T-cell (primary cell): Measurements from ENCODE around the gene SIK2. TPM values are rescaled to one million over a fixed set of nuclear protein-coding genes. Genes with fewer than 3 reads are reported as not detected.

Source experiments
- ATAC-seq, 4 experiments: fragments of 200-7000 bp in 3 of 4; fragments of 150-1000 bp in 1 of 4; cut with Tn5 transposase; replicated peaks in 1 of 4; 1 replicate in 3 of 4; 2 replicates in 1 of 4; pipeline ENCODE4 v1.10.0; 2021; ENCODE audit warnings: moderate library complexity in 3 of 4, mild to moderate bottlenecking in 2 of 4, moderate number of reproducible peaks in 1 of 4
- CTCF ChIA-PET, 2 donors: fragments of 300-600 bp; sonication (Branson Sonifier 250); formaldehyde crosslinking; loops; one replicate each; lab custom pipeline; 2022; ENCODE audit warnings: antibody characterized with exemption in 2 of 2; lab: Charles Lee
- POLR2A ChIA-PET, 2 donors: fragments of 300-600 bp; sonication (Branson Sonifier 250); formaldehyde crosslinking; loops; one replicate each; lab custom pipeline; 2022; ENCODE audit warnings: antibody characterized with exemption in 2 of 2; lab: Charles Lee
- DNase-seq, 35 experiments: peaks; one replicate each; pipeline versions ENCODE4 v3.0.0 to v3.0.0-alpha.2; 2013 to 2023
- H3K27ac ChIP-seq: one replicate; pipeline ENCODE4 v1.5.1; 2013; ENCODE audit warnings: low read length
- H3K27me3 ChIP-seq, 2 experiments: replicated peaks in 1 of 2; 1 replicate in 1 of 2; 2 replicates in 1 of 2; pipeline versions ENCODE4 v1.6.1 to v1.7.0; 2013; ENCODE audit warnings: low read length in 1 of 2, mixed read lengths in 1 of 2; ENCODE audit not compliant: control insufficient read depth in 2 of 2, insufficient read depth in 2 of 2; ENCODE audit errors: extremely low read depth in 1 of 2
- H3K36me3 ChIP-seq, 2 donors: 1 replicate in 1 of 2; 2 replicates in 1 of 2; pipeline versions ENCODE4 v1.6.1 to v1.7.0; 2013; ENCODE audit warnings: low read length in 1 of 2; ENCODE audit not compliant: control insufficient read depth in 2 of 2, insufficient read depth in 1 of 2; ENCODE audit errors: extremely low read depth in 1 of 2
- H3K4me1 ChIP-seq, 2 experiments: 1 replicate in 1 of 2; 2 replicates in 1 of 2; pipeline versions ENCODE4 v1.6.1 to v1.7.0; 2013; ENCODE audit warnings: low read length in 2 of 2, mixed read lengths in 1 of 2; ENCODE audit not compliant: insufficient read depth in 2 of 2, control insufficient read depth in 1 of 2; ENCODE audit errors: extremely low read depth in 1 of 2
- H3K4me3 ChIP-seq, 2 donors: 1 replicate in 1 of 2; 2 replicates in 1 of 2; pipeline versions ENCODE4 v1.5.1 to v1.7.0; 2013; ENCODE audit warnings: mild to moderate bottlenecking in 2 of 2, low read length in 1 of 2, moderate library complexity in 1 of 2; ENCODE audit not compliant: control insufficient read depth in 1 of 2; ENCODE audit errors: extremely low read depth in 1 of 2
- H3K9me3 ChIP-seq: 2 replicates; pipeline ENCODE4 v1.7.0; 2013
- H3K27ac Mint-ChIP-seq, 2 donors: one replicate each; pipeline ENCODE4 v1.8.0; 2020 to 2021; ENCODE audit warnings: mild to moderate bottlenecking in 2 of 2, mixed read lengths in 2 of 2
- H3K27me3 Mint-ChIP-seq, 2 donors: one replicate each; pipeline ENCODE4 v1.8.0; 2021 to 2022; ENCODE audit warnings: mixed read lengths in 2 of 2
- H3K36me3 Mint-ChIP-seq: one replicate; pipeline ENCODE4 v1.8.0; 2021; ENCODE audit warnings: mixed read lengths
- H3K4me1 Mint-ChIP-seq, 3 donors: one replicate each; pipeline ENCODE4 v1.8.0; 2020 to 2022; ENCODE audit warnings: mixed read lengths in 3 of 3, mild to moderate bottlenecking in 1 of 3
- H3K4me3 Mint-ChIP-seq, 3 donors: one replicate each; pipeline ENCODE4 v1.8.0; 2020 to 2022; ENCODE audit warnings: mild to moderate bottlenecking in 3 of 3, mixed read lengths in 3 of 3, moderate library complexity in 3 of 3
- H3K9me3 Mint-ChIP-seq, 3 donors: one replicate each; pipeline ENCODE4 v1.8.0; 2020 to 2022; ENCODE audit warnings: mixed read lengths in 3 of 3
- WGBS: methylation state at CpG from one replicate; pipeline ENCODE4 v1.1.5; 2013; ENCODE audit warnings: missing lambda C conversion rate; ENCODE audit not compliant: insufficient coverage; 5-methylcytosine and 5-hydroxymethylcytosine counted together
- total RNA-seq, 35 experiments: library from RNA in 6 of 35; stranded (reverse) in 6 of 35; fragments of 120-200 nt in 1 of 35; gene quantifications; one replicate each; pipeline versions ENCODE4 v1.2.1 to v1.2.4 and lab custom pipeline; 2013 to 2026

The SIK2 gene
- total RNA-seq, 5 donors from 2014 or later (not counting 1 experiment from before 2014, with no cell fraction given) = 6.0 to 11.4 (median 9.1) TPM

- H3K27me3 ChIP-seq = no peaks in the 10 kb centered on the region
- DNase-seq = no peak
- POLR2A ChIA-PET = no interaction called here
- H3K4me3 ChIP-seq = no peak overlapping the region
- H3K36me3 Mint-ChIP-seq = peaks cover 50% of the 10 kb centered on the region
- H3K9me3 ChIP-seq = no peaks in the 10 kb centered on the region
- H3K9me3 Mint-ChIP-seq = peaks cover 0 to 8% (median 0%) of the 10 kb centered on the region in 3 donors
- H3K27ac ChIP-seq = no peak overlapping the region
- no peak for ATAC-seq
- no peaks in the 10 kb centered on the region for H3K27me3 Mint-ChIP-seq
- no peak overlapping the region for H3K27ac Mint-ChIP-seq
- H3K4me3 Mint-ChIP-seq = no peak overlapping the region
- peaks cover 0 to 7% of the 10 kb centered on the region in 2 donors for H3K36me3 ChIP-seq
- 100% methylated on average over 3 of the region's 4 CpGs for WGBS
- peaks cover 0 to 13% (median 0%) of the 10 kb centered on the region in 3 donors for H3K4me1 Mint-ChIP-seq
- H3K4me1 ChIP-seq = no peaks in the 10 kb centered on the region
- CTCF ChIA-PET = interaction anchor here in 1 of 2 donors (0.6 kb wide), 1 partner anchor 31 kb away, joined by 3 read pairs; no protein-coding TSS in a partner anchor
These were observed 21.3 kb downstream of the SIK2 start for GRCh38 chr11:111623527-111624030.

GRCh38 chr11:111624608-111625007, 22.4 kb downstream of the SIK2 start:
- Mint-ChIP-seq H3K4me3 (no peak overlapping the region), H3K36me3 (peaks cover 53% of the 10 kb centered on the region), H3K27ac (no peak overlapping the region), H3K9me3 (peaks cover 0 to 8% (median 0%) of the 10 kb centered on the region in 3 donors), H3K4me1 (peaks cover 0 to 13% (median 0%) of the 10 kb centered on the region in 3 donors), H3K27me3 (no peaks in the 10 kb centered on the region)
- no peaks in the 10 kb centered on the region for H3K4me1 ChIP-seq
- H3K36me3 ChIP-seq = peaks cover 0 to 10% of the 10 kb centered on the region in 2 donors
- DNase-seq = no peak
- WGBS = 100% methylated on average over 2 of the region's 2 CpGs
- no peaks in the 10 kb centered on the region for H3K9me3 ChIP-seq
- no peak for ATAC-seq
- H3K4me3 ChIP-seq = no peak overlapping the region
- no peaks in the 10 kb centered on the region for H3K27me3 ChIP-seq
- H3K27ac ChIP-seq = no peak overlapping the region
- ChIA-PET CTCF (no interaction called here), POLR2A (no interaction called here)

GRCh38 chr11:111627591-111627990, 25.3 kb downstream of the SIK2 start:
- WGBS = no CpG with 5 or more reads among the region's 1 CpG
- Mint-ChIP-seq H3K27ac (no peak overlapping the region), H3K4me1 (peaks cover 0 to 13% (median 2%) of the 10 kb centered on the region in 3 donors), H3K36me3 (peaks cover 41% of the 10 kb centered on the region), H3K27me3 (no peaks in the 10 kb centered on the region), H3K9me3 (peaks cover 0 to 6% (median 0%) of the 10 kb centered on the region in 3 donors), H3K4me3 (no peak overlapping the region)
- Histone ChIP-seq H3K36me3 (peaks cover 0 to 8% of the 10 kb centered on the region in 2 donors), H3K27me3 (no peaks in the 10 kb centered on the region), H3K9me3 (no peaks in the 10 kb centered on the region), H3K4me3 (no peak overlapping the region), H3K4me1 (peaks cover 0 to 2% of the 10 kb centered on the region in 2 experiments), H3K27ac (no peak overlapping the region)
- CTCF ChIA-PET = no interaction called here
- POLR2A ChIA-PET = no interaction called here
- ATAC-seq (no peak), DNase-seq (no peak)

- ChIA-PET POLR2A (no interaction called here), CTCF (no interaction called here)
- Histone ChIP-seq H3K36me3 (peaks cover 0 to 6% of the 10 kb centered on the region in 2 donors), H3K27me3 (no peaks in the 10 kb centered on the region), H3K4me1 (peaks cover 0 to 4% of the 10 kb centered on the region in 2 experiments), H3K4me3 (no peak overlapping the region), H3K27ac (no peak overlapping the region), H3K9me3 (no peaks in the 10 kb centered on the region)
- Mint-ChIP-seq H3K9me3 (no peaks in the 10 kb centered on the region), H3K36me3 (peaks cover 26% of the 10 kb centered on the region), H3K27ac (no peak overlapping the region), H3K4me3 (no peak overlapping the region), H3K4me1 (peaks cover 13 to 22% (median 18%) of the 10 kb centered on the region in 3 donors), H3K27me3 (no peaks in the 10 kb centered on the region)
- DNase-seq = no peak
- no peak for ATAC-seq
- no CpG with 5 or more reads among the region's 2 CpGs for WGBS
These were observed 27.2 kb downstream of the SIK2 start for GRCh38 chr11:111629499-111629898.

GRCh38 chr11:111631024-111631665, 28.9 kb downstream of the SIK2 start:
- Mint-ChIP-seq H3K4me1 (peaks cover 21 to 24% (median 23%) of the 10 kb centered on the region in 3 donors), H3K27me3 (no peaks in the 10 kb centered on the region), H3K9me3 (no peaks in the 10 kb centered on the region), H3K36me3 (peaks cover 15% of the 10 kb centered on the region), H3K4me3 (no peak overlapping the region), H3K27ac (no peak overlapping the region)
- no peaks in the 10 kb centered on the region for H3K9me3 ChIP-seq
- CTCF ChIA-PET = interaction anchor here (0.5 to 0.6 kb wide), 2 partner anchors 12 to 18 kb away, joined by 4 read pairs; no protein-coding TSS in a partner anchor
- H3K36me3 ChIP-seq = peaks cover 0 to 3% of the 10 kb centered on the region in 2 donors
- POLR2A ChIA-PET = interaction anchor here in 1 of 2 donors (0.5 kb wide), 1 partner anchor 27 kb away, joined by 6 read pairs; no protein-coding TSS in a partner anchor
- DNase-seq = no peak
- no peak overlapping the region for H3K4me3 ChIP-seq
- ATAC-seq = no peak
- no peaks in the 10 kb centered on the region for H3K27me3 ChIP-seq
- H3K4me1 ChIP-seq = peaks cover 0 to 4% of the 10 kb centered on the region in 2 experiments
- H3K27ac ChIP-seq = peak overlapping the region; percentile 25

- H3K9me3 Mint-ChIP-seq = no peaks in the 10 kb centered on the region
- peaks cover 0 to 3% of the 10 kb centered on the region in 2 donors for H3K36me3 ChIP-seq
- CTCF ChIA-PET = interaction anchor here in 1 of 2 donors (0.5 kb wide), 1 partner anchor 12 kb away, joined by 4 read pairs; no protein-coding TSS in a partner anchor
These were observed 29.4 kb downstream of the SIK2 start for GRCh38 chr11:111631666-111632039.

More at GRCh38 chr11:111631666-111632039, 29.4 kb downstream of the SIK2 start:
- no peak overlapping the region for H3K27ac ChIP-seq
- POLR2A ChIA-PET = no interaction called here
- H3K27me3 ChIP-seq = no peaks in the 10 kb centered on the region
- H3K27me3 Mint-ChIP-seq = no peaks in the 10 kb centered on the region
- peaks cover 21 to 28% (median 27%) of the 10 kb centered on the region in 3 donors for H3K4me1 Mint-ChIP-seq
- peak in 1 of 4 experiments; percentile 23 for ATAC-seq
- peaks cover 18% of the 10 kb centered on the region for H3K36me3 Mint-ChIP-seq
- H3K4me1 ChIP-seq = peaks cover 0 to 4% of the 10 kb centered on the region in 2 experiments
- no CpG with 5 or more reads among the region's 3 CpGs for WGBS
- no peaks in the 10 kb centered on the region for H3K9me3 ChIP-seq
- no peak overlapping the region for H3K4me3 ChIP-seq
- no peak overlapping the region for H3K27ac Mint-ChIP-seq
- no peak for DNase-seq
- no peak overlapping the region for H3K4me3 Mint-ChIP-seq
